Measurements from ENCODE around the gene HOXA1.

DNA sequence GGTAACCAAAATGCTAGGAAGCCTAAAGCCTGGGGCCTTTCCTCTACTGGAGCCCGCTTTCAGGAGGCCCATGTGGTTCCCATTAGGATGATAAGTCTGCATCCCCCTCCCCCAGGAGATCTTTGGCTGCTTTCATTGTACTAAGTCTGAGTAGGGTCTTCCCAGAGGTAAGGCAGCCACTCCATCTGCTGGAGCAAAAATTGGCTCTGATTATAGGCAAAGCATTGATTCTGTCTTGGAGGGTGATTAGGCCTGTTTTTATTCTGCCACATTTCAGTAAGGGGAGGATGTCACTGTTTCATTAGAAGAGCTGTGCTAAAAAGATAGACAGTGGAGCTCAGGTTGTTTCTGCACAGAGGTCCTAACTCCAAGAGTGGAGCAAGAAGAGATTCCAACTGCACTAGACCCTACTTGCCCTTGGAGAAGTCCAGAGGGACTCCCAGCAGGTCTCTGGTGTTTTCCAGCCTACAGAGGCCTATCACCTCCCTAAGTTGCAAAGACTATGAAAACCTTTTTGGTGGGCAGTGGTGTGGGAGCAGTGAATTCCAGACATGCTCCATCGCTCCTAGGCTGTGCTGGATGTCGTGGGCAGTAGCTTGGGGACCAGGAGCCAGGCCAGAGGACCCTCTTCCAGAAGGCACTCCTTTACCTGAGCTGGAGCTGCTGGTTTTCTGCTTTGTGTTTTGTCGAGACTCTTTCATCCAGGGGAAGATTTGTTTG lies 13.8 kb upstream of the HOXA1 start:
- TF ChIP-seq, protein P1, sequence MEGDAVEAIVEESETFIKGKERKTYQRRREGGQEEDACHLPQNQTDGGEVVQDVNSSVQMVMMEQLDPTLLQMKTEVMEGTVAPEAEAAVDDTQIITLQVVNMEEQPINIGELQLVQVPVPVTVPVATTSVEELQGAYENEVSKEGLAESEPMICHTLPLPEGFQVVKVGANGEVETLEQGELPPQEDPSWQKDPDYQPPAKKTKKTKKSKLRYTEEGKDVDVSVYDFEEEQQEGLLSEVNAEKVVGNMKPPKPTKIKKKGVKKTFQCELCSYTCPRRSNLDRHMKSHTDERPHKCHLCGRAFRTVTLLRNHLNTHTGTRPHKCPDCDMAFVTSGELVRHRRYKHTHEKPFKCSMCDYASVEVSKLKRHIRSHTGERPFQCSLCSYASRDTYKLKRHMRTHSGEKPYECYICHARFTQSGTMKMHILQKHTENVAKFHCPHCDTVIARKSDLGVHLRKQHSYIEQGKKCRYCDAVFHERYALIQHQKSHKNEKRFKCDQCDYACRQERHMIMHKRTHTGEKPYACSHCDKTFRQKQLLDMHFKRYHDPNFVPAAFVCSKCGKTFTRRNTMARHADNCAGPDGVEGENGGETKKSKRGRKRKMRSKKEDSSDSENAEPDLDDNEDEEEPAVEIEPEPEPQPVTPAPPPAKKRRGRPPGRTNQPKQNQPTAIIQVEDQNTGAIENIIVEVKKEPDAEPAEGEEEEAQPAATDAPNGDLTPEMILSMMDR (IDR thresholded peaks at IDR 0.05) = no peak
- no peak for TF ChIP-seq POLR2A (IDR thresholded peaks at IDR 0.05)

Data from thyroid gland (tissue), 4 donors.